Activated naive CD4-positive, alpha-beta T cell treated with anti-CD3 and anti-CD28 coated beads, Interleukin-2, amount 10 ng/mL, durations not matched to agents 7 days and 5 days (primary cell): ENCODE data around the gene TEDC2.

ENCODE experiments used
- CTCF ChIA-PET: fragments of 350-600 bp; sonication (Branson Sonifier 250); formaldehyde crosslinking; loops from one replicate; lab custom pipeline; 2021; ENCODE audit warnings: antibody characterized with exemption; lab: Charles Lee
- DNase-seq: peaks from one replicate; pipeline ENCODE4 v3.0.0-alpha.2; 2020
- H3K27ac Mint-ChIP-seq: one replicate; pipeline ENCODE4 v1.8.0; 2021; ENCODE audit warnings: mild to moderate bottlenecking, moderate library complexity, mixed read lengths
- H3K27me3 Mint-ChIP-seq: one replicate; pipeline ENCODE4 v1.8.0; 2021; ENCODE audit warnings: mild to moderate bottlenecking, mixed read lengths
- H3K36me3 Mint-ChIP-seq: one replicate; pipeline ENCODE4 v1.8.0; 2021; ENCODE audit warnings: mixed read lengths
- H3K4me1 Mint-ChIP-seq: one replicate; pipeline ENCODE4 v1.8.0; 2021; ENCODE audit warnings: mixed read lengths
- H3K4me3 Mint-ChIP-seq: one replicate; pipeline ENCODE4 v1.8.0; 2021; ENCODE audit warnings: mild to moderate bottlenecking, moderate library complexity, mixed read lengths
- H3K9me3 Mint-ChIP-seq: one replicate; pipeline ENCODE4 v1.8.0; 2021; ENCODE audit warnings: mixed read lengths

TEDC2 gene

GRCh38 chr16:2449118-2449517, 10.8 kb upstream of the TEDC2 start:
- H3K36me3 Mint-ChIP-seq: peaks cover 63% of the 10 kb centered on the region
- no peaks in the 10 kb centered on the region for H3K4me1 Mint-ChIP-seq
- H3K27me3 Mint-ChIP-seq: no peaks in the 10 kb centered on the region
- H3K27ac Mint-ChIP-seq: no peak overlapping the region
- DNase-seq: no peak
- no peak overlapping the region for H3K4me3 Mint-ChIP-seq
- no peaks in the 10 kb centered on the region for H3K9me3 Mint-ChIP-seq
- CTCF ChIA-PET: no interaction called here

- H3K4me1 Mint-ChIP-seq: no peaks in the 10 kb centered on the region
- CTCF ChIA-PET: interaction anchor here (0.6 to 1.0 kb wide), 3 partner anchors 9 to 389 kb away, joined by 3 to 4 read pairs (median 3); partner anchors contain the start of gene TEDC2
- no peak overlapping the region for H3K4me3 Mint-ChIP-seq
- no peaks in the 10 kb centered on the region for H3K27me3 Mint-ChIP-seq
- peaks cover 62% of the 10 kb centered on the region for H3K36me3 Mint-ChIP-seq
- no peaks in the 10 kb centered on the region for H3K9me3 Mint-ChIP-seq
- H3K27ac Mint-ChIP-seq: no peak overlapping the region
- DNase-seq: no peak
Measured at GRCh38 chr16:2450535-2450934, 9.4 kb upstream of the TEDC2 start.

GRCh38 chr16:2450975-2451381, 8.9 kb upstream of the TEDC2 start:
- peaks cover 64% of the 10 kb centered on the region for H3K36me3 Mint-ChIP-seq
- CTCF ChIA-PET: interaction anchor here (0.6 to 1.0 kb wide), 2 partner anchors 8 to 388 kb away, joined by 3 to 4 read pairs; partner anchors contain the start of gene TEDC2
- H3K27me3 Mint-ChIP-seq: no peaks in the 10 kb centered on the region
- no peaks in the 10 kb centered on the region for H3K4me1 Mint-ChIP-seq
- no peak overlapping the region for H3K4me3 Mint-ChIP-seq
- H3K9me3 Mint-ChIP-seq: no peaks in the 10 kb centered on the region
- no peak for DNase-seq
- no peak overlapping the region for H3K27ac Mint-ChIP-seq

GRCh38 chr16:2451851-2452320, 8.0 kb upstream of the TEDC2 start:
- CTCF ChIA-PET: no interaction called here
- no peak overlapping the region for H3K4me3 Mint-ChIP-seq
- H3K36me3 Mint-ChIP-seq: peaks cover 63% of the 10 kb centered on the region
- peaks cover 2% of the 10 kb centered on the region for H3K4me1 Mint-ChIP-seq
- no peaks in the 10 kb centered on the region for H3K27me3 Mint-ChIP-seq
- H3K9me3 Mint-ChIP-seq: no peaks in the 10 kb centered on the region
- no peak overlapping the region for H3K27ac Mint-ChIP-seq
- DNase-seq: no peak

- H3K4me3 Mint-ChIP-seq: no peak overlapping the region
- no peaks in the 10 kb centered on the region for H3K27me3 Mint-ChIP-seq
- DNase-seq: no peak
- H3K9me3 Mint-ChIP-seq: no peaks in the 10 kb centered on the region
- H3K36me3 Mint-ChIP-seq: peaks cover 69% of the 10 kb centered on the region
- H3K4me1 Mint-ChIP-seq: peaks cover 3% of the 10 kb centered on the region
- CTCF ChIA-PET: no interaction called here
- no peak overlapping the region for H3K27ac Mint-ChIP-seq
Measured at GRCh38 chr16:2452650-2453049, 7.3 kb upstream of the TEDC2 start.

GRCh38 chr16:2455081-2455845, 4.6 kb upstream of the TEDC2 start:
- CTCF ChIA-PET: no interaction called here
- Mint-ChIP-seq H3K27me3 (no peaks in the 10 kb centered on the region), H3K27ac (no peak overlapping the region), H3K4me3 (no peak overlapping the region), H3K4me1 (peaks cover 16% of the 10 kb centered on the region), H3K36me3 (peaks cover 57% of the 10 kb centered on the region), H3K9me3 (no peaks in the 10 kb centered on the region)
- DNase-seq: no peak

GRCh38 chr16:2456551-2457153, 3.3 kb upstream of the TEDC2 start:
- peak overlapping the region; percentile 75 for H3K27ac Mint-ChIP-seq
- H3K9me3 Mint-ChIP-seq: no peaks in the 10 kb centered on the region
- DNase-seq: no peak
- H3K36me3 Mint-ChIP-seq: peaks cover 50% of the 10 kb centered on the region
- CTCF ChIA-PET: no interaction called here
- no peak overlapping the region for H3K4me3 Mint-ChIP-seq
- H3K4me1 Mint-ChIP-seq: peaks cover 18% of the 10 kb centered on the region
- no peaks in the 10 kb centered on the region for H3K27me3 Mint-ChIP-seq

- peaks cover 18% of the 10 kb centered on the region for H3K4me1 Mint-ChIP-seq
- no peak for DNase-seq
- no peak overlapping the region for H3K27ac Mint-ChIP-seq
- peaks cover 44% of the 10 kb centered on the region for H3K36me3 Mint-ChIP-seq
- CTCF ChIA-PET: no interaction called here
- no peaks in the 10 kb centered on the region for H3K9me3 Mint-ChIP-seq
- H3K27me3 Mint-ChIP-seq: no peaks in the 10 kb centered on the region
- H3K4me3 Mint-ChIP-seq: no peak overlapping the region
Measured at GRCh38 chr16:2457267-2457666, 2.6 kb upstream of the TEDC2 start.

GRCh38 chr16:2457946-2458345, 2.0 kb upstream of the TEDC2 start:
- CTCF ChIA-PET: no interaction called here
- Mint-ChIP-seq H3K36me3 (peaks cover 37% of the 10 kb centered on the region), H3K4me1 (peaks cover 18% of the 10 kb centered on the region), H3K27ac (no peak overlapping the region), H3K9me3 (no peaks in the 10 kb centered on the region), H3K27me3 (no peaks in the 10 kb centered on the region), H3K4me3 (no peak overlapping the region)
- DNase-seq: no peak

GRCh38 chr16:2458887-2459646, 842 bp upstream of the TEDC2 start:
- no peak for DNase-seq
- Mint-ChIP-seq H3K36me3 (peaks cover 28% of the 10 kb centered on the region), H3K27ac (peak overlapping the region; percentile 88)

GRCh38 chr16:2460391-2460713, 443 bp downstream of the TEDC2 start:
- Mint-ChIP-seq H3K4me1 (peaks cover 18% of the 10 kb centered on the region), H3K27ac (no peak overlapping the region), H3K9me3 (no peaks in the 10 kb centered on the region), H3K36me3 (peaks cover 21% of the 10 kb centered on the region), H3K27me3 (no peaks in the 10 kb centered on the region), H3K4me3 (peak overlapping the region; percentile 73)
- CTCF ChIA-PET: no interaction called here
- no peak for DNase-seq

More at GRCh38 chr16:2458887-2459646, 842 bp upstream of the TEDC2 start:
- no peaks in the 10 kb centered on the region for H3K9me3 Mint-ChIP-seq
- CTCF ChIA-PET: interaction anchor here (0.9 to 1.1 kb wide), 2 partner anchors 8 to 15 kb away, joined by 3 to 4 read pairs; no protein-coding TSS in a partner anchor
- peak overlapping the region; percentile 73 for H3K4me3 Mint-ChIP-seq
- peaks cover 18% of the 10 kb centered on the region for H3K4me1 Mint-ChIP-seq
- H3K27me3 Mint-ChIP-seq: no peaks in the 10 kb centered on the region

- no peak for DNase-seq
- Mint-ChIP-seq H3K9me3 (no peaks in the 10 kb centered on the region), H3K27ac (peak overlapping the region; percentile 24), H3K4me3 (peak overlapping the region; percentile 57), H3K4me1 (peaks cover 18% of the 10 kb centered on the region), H3K27me3 (peaks cover under 1% of the 10 kb centered on the region), H3K36me3 (peaks cover 17% of the 10 kb centered on the region)
- CTCF ChIA-PET: interaction anchor here (1.5 kb wide), 1 partner anchor 12 kb away, joined by 3 read pairs; no protein-coding TSS in a partner anchor
Measured at GRCh38 chr16:2460916-2461315, 1.0 kb downstream of the TEDC2 start.

- Mint-ChIP-seq H3K27me3 (peaks cover 14% of the 10 kb centered on the region), H3K4me1 (peaks cover 16% of the 10 kb centered on the region), H3K27ac (no peak overlapping the region), H3K4me3 (no peak overlapping the region), H3K36me3 (peaks cover 7% of the 10 kb centered on the region), H3K9me3 (no peaks in the 10 kb centered on the region)
- DNase-seq: no peak
- CTCF ChIA-PET: interaction anchor here (1.4 to 1.5 kb wide), 2 partner anchors 11 to 13 kb away, joined by 3 read pairs; partner anchors contain the start of gene TBC1D24
Measured at GRCh38 chr16:2462031-2462866, 2.3 kb downstream of the TEDC2 start.
